Activated T-helper 1 cell treated with anti-CD3 and anti-CD28 coated beads, Interleukin-2, amount 50 U/mL, for 16 hours (primary cell): ENCODE results near the gene RIPOR3.
"Not testable (repeated sequence)": the region's sequence is repeated elsewhere in the genome, so short reads cannot be mapped to it uniquely, and the experiment has no call there.

Source experiments
- DNase-seq, 2 donors: peaks; one replicate each; pipeline ENCODE4 v3.0.0-alpha.2; 2020; ENCODE audit warnings: low read depth in 1 of 2, low spot score in 1 of 2

Gene RIPOR3

DNA sequence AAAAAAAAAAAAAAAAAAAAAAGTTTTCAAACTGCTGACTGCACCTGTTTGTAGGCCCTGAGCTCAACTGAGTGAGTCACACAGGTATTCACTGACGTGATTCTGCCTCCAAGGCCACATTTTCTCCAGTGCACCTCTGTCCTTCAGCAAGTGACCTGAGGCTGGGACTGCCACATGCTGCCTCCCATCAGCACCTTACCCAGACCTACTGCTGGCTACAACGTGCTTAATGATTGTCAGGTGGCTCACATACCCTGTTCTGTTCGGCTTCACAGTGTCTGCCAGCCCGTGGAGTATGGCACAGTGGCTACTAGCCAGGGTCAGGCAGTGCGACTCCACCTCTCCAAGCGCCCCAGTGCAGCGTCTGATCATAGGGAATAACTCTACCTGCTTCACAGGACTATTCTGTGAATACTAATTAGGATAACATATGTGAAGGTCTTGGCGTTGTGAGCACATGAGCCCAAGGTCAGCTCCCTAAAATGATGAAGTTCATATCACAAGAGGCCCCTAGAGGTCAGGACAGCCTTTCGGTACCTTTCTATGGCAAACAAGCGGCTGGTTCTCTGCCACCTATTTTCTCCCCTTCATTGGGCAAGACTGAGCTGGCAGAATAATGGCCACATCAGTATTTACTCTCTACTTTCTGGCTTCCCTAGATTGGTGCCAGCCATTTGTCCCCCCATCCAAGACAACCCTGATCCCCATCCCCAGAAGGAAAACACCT, 28.1 kb downstream of the RIPOR3 start:
- no peak for DNase-seq

- no peak for DNase-seq
Observed at GRCh38 chr20:50659975-50660670, 31.2 kb downstream of the RIPOR3 start.

DNA sequence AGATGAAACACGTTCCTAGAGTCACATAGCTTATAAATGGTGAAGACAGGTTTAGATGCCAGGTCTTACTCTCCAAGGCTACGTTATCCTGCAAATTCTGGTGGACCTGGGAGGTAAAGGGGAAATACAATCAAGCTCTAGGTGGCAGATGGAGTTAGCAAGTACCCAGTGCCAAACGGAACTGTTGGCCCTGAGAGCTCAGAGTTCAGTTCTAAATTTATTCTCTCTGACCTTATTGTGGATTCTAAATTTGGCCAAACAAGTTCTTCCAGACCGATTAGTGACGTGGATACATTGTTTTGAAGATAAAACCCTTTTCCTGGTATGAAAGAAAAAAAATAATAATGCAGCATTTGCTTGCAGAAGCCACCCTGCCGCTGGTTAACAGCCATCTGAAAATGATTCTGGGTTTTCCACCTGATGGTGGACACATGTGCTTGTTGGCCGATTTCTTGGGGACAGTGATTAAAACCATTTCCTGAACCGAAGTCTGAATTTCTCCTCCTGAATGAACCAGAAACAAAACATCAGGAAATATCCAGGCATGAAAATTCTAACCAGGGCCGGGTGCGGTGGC, 32.5 kb downstream of the RIPOR3 start:
- DNase-seq = no peak

- no peak for DNase-seq
Observed at GRCh38 chr20:50655311-50655880, 35.9 kb downstream of the RIPOR3 start.

- no peak for DNase-seq
Observed at GRCh38 chr20:50654904-50655303, 36.4 kb downstream of the RIPOR3 start.

- DNase-seq = no peak
Observed at GRCh38 chr20:50652702-50653294, 38.5 kb downstream of the RIPOR3 start.

- no peak for DNase-seq
Observed at GRCh38 chr20:50651676-50652075, 39.7 kb downstream of the RIPOR3 start.

DNA sequence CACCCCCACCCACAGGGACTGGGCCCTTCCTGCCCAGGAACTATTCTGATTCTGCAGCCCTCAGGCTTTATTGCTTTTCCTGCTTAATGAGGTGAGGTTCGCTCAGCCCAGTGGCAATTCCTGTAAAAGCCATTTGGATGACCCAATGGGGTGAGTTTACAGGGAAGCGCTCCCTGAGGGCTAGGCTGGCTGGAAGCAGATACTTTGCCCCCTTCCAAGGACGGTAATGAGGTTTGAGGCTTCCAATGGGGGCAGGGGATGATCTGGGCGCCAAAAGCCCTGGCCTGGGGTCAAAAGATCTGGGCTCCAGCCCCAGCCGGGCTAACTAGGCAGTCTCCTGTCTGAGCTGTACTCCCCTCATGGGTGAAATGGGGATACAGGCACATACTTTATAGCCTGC, 41.8 kb downstream of the RIPOR3 start:
- DNase-seq = no peak

DNA sequence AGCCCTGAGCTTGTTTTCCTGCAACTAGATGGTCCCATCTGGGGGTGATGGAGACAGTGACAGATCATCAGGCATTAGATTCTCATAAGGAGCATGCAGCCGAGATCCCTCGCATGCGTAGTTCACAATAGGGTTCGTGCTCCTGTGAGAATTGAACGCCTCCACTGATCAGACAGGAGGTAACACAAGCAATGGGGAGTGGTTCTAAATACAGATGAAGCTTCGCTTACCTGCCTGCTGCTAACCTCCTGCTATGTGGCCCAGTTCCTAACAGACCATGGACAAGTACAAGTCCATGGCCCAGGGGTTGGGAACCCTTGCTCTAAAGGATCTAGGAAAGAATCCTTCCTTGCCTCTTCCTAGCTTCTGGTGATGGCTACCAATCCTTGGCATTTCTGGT, 42.7 kb downstream of the RIPOR3 start:
- no peak for DNase-seq

DNA sequence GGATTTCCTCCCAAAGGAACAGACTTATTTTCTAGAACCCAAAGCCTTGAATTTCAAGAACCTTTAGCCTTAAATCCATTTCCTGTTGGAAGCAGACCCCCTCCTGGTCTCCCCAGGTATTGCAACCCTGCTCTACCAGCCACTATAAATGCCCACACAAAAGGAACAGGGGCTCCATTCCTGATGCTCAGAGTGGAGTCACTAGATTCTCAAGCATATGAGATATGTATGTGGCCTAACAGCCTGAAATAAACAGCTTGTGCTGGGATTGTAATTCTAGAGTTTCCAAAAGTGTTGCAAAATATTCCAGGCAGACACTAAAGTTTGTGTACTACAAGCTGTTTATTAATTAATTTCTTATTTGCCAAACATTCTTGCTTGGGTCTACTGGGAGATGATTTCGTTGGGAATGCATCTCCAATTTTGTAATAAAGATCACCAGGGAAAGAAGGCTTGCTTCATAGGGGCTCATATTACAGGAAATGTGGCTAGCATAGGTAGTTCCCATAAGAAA, 44.8 kb downstream of the RIPOR3 start:
- no peak for DNase-seq

DNA sequence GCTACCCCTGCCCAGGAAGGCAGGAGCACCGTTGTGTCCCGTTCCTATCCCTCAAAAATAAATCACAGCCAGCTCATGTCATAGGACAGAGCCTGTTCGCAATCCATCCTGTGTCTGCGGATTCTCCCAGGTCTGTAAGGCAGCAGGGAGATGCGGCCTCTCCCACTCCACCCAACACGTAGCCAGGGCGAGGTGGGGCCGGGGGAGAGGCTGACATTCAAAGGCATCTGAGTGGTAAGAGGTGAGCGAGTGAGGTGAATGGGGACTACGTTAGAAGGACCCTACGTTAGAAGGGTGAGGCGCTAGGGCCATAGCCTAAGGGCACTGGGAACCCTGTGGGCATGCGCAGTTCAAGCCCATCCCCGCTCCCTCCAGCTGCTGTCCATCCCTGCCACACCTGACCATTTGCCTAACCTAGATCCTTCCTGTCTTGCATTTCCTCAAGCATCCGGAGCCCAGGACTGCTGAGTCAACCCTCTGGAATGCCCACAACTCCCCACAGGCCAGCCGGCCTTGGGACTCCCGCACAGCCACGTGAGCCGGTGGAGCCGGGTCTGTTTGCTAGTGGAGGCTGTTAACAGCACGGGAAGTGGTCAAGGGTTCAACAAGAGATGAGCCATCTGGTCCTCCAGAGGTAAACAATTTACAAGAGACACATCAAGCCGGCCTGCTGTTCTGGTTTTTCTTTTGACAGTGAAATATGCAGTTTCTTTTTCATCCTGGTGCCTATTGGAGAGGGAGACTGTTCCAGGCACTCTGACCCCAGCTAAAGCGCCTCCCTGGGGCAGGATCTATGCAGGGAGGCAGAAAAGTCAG, 45.9 kb downstream of the RIPOR3 start:
- DNase-seq = no peak

DNA sequence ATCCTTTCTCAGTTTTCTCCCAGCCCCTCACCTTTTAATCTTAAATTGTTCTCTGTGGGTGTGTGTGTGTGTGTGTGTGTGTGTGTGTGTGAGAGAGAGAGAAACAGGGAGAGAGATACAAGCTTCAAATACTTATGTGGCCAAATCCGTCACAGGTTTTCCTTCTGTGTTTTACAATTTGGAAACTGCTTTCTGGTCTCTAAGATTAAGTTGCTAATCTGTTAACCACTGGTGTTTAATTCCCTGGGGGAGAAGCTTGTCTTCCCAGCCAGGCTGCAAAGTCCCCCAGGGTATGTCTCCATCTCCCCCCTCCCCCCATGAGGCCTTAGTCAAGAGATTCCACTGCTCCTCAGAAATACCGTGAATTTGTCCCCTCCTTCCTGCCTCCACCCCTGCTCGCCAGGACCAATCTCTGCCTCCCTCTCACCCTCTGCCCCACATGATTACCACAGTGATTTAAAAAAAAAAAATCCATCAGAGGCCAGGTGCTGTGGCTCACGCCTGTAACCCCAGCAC, 49.0 kb downstream of the RIPOR3 start:
- no peak for DNase-seq

GRCh38 chr20:50641625-50642287, 49.6 kb downstream of the RIPOR3 start:
- not testable (repeated sequence) for DNase-seq

- DNase-seq = not testable (repeated sequence)
Observed at GRCh38 chr20:50639971-50640711, 51.2 kb downstream of the RIPOR3 start.

- DNase-seq = not testable (repeated sequence)
Observed at GRCh38 chr20:50638015-50638847, 53.1 kb downstream of the RIPOR3 start.

- DNase-seq = no peak
Observed at GRCh38 chr20:50636601-50637540, 54.5 kb downstream of the RIPOR3 start.
